ENCODE data around the gene NRG4. TPM values are rescaled to one million over a fixed set of nuclear protein-coding genes. Genes with fewer than 3 reads are reported as not detected.
A peak's percentile ranks its signal among the peaks of the same experiment; 100 is the strongest.
"Not testable (repeated sequence)": the region's sequence is repeated elsewhere in the genome, so short reads cannot be mapped to it uniquely, and the experiment has no call there.

Gene NRG4
- total RNA-seq, 4 donors from 2014 or later: 2.8 to 5.1 (median 3.5) TPM; not detected in 1

DNA sequence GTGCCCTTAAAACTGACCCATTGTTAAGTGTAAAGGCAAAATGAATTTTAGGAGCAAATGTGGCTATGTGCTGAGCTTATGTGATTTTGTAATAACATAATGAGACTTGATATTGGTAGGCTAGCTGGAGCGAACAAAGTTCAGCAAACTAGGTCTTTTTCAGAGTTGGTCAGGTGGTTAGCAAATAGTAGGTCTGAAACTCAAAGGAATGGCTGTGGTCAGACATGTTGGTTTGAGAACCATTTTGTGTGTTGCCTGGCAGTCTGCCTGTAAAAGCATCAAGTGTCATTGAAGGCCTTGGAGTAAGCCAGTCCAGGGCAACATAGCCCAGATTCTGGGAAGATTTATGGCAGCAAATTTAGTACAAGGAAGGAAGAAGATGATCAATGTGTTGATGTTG is 92.1 kb downstream of the NRG4 start:
- Histone ChIP-seq H3K4me3 (no peak overlapping the region), H3K27me3 (no peaks in the 10 kb centered on the region), H3K9me3 (no peaks in the 10 kb centered on the region), H3K27ac (no peak overlapping the region), H3K36me3 (peaks cover 0 to 11% (median under 1%) of the 10 kb centered on the region in 4 donors), H3K4me1 (peaks cover 0 to 22% (median 9%) of the 10 kb centered on the region in 4 donors)
- in situ Hi-C loops (cut with MboI; ENCODE audit: low pct_ligation_motif_present in 1 of 4, low pct_unique_long_range_greater_than_20kb in 1 of 4, low sequenced_read_pairs in 3 of 4) (loop anchor here in 1 of 4 donors (10.0 kb wide), 1 partner anchor 105 kb away; no protein-coding TSS in a partner anchor), intact Hi-C loops (cut with DNase I; ENCODE audit: low total_unique reads) (no loop called here)
- whole genome bisulfite sequencing, 2 donors (ENCODE audit: low coverage in 1 of 2): 96 to 100% methylated on average over 1 of the region's 1 CpG
- DNase-seq: no peak
- TF ChIP-seq, protein P1, sequence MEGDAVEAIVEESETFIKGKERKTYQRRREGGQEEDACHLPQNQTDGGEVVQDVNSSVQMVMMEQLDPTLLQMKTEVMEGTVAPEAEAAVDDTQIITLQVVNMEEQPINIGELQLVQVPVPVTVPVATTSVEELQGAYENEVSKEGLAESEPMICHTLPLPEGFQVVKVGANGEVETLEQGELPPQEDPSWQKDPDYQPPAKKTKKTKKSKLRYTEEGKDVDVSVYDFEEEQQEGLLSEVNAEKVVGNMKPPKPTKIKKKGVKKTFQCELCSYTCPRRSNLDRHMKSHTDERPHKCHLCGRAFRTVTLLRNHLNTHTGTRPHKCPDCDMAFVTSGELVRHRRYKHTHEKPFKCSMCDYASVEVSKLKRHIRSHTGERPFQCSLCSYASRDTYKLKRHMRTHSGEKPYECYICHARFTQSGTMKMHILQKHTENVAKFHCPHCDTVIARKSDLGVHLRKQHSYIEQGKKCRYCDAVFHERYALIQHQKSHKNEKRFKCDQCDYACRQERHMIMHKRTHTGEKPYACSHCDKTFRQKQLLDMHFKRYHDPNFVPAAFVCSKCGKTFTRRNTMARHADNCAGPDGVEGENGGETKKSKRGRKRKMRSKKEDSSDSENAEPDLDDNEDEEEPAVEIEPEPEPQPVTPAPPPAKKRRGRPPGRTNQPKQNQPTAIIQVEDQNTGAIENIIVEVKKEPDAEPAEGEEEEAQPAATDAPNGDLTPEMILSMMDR (IDR thresholded peaks at IDR 0.05): no peak
- TF ChIP-seq EP300 (IDR thresholded peaks at IDR 0.05; ENCODE audit: low read depth): no peak
- TF ChIP-seq POLR2AphosphoS5 (IDR thresholded peaks at IDR 0.05): no peak

DNA sequence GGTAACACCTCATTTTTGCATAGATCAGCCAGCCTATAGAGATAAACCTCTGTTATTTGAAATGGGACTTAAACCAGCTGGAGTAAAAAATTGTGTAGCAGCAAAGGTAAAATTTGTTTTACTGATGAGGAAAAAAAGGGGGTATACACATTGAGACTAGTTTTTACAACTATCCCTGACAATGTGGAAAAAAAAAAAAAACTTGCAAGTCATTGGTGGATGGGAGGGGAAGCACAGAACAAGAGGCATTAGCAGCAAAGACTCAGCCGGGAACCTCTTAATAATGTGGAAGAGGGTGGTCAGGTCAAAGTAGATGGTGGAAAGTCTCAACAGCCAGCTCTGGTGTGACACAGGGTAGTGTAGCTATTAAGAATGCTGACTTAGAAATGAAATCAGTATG is 94.1 kb downstream of the NRG4 start:
- DNase-seq: no peak
- peaks cover 0 to 24% (median 3%) of the 10 kb centered on the region in 4 donors for H3K36me3 ChIP-seq
- no peaks in the 10 kb centered on the region for H3K27me3 ChIP-seq
- H3K27ac ChIP-seq: no peak overlapping the region
- peaks cover 0 to 19% (median 9%) of the 10 kb centered on the region in 4 donors for H3K4me1 ChIP-seq
- no peak overlapping the region for H3K4me3 ChIP-seq
- TF ChIP-seq, protein P1 (IDR thresholded peaks at IDR 0.05): no peak
- TF ChIP-seq POLR2AphosphoS5 (IDR thresholded peaks at IDR 0.05) (no peak), POLR2A (IDR thresholded peaks at IDR 0.05) (no peak), EP300 (IDR thresholded peaks at IDR 0.05; ENCODE audit: low read depth) (no peak)
- intact Hi-C loops (cut with DNase I; ENCODE audit: low total_unique reads) (no loop called here), in situ Hi-C loops (cut with MboI; ENCODE audit: low pct_ligation_motif_present in 1 of 4, low pct_unique_long_range_greater_than_20kb in 1 of 4, low sequenced_read_pairs in 3 of 4) (loop anchor here in 1 of 4 donors (10.0 kb wide), 1 partner anchor 103 kb away; no protein-coding TSS in a partner anchor)
- 92 to 100% methylated on average over 1 of the region's 1 CpG for WGBS, 2 donors (ENCODE audit: low coverage in 1 of 2)
- no peaks in the 10 kb centered on the region for H3K9me3 ChIP-seq

DNA sequence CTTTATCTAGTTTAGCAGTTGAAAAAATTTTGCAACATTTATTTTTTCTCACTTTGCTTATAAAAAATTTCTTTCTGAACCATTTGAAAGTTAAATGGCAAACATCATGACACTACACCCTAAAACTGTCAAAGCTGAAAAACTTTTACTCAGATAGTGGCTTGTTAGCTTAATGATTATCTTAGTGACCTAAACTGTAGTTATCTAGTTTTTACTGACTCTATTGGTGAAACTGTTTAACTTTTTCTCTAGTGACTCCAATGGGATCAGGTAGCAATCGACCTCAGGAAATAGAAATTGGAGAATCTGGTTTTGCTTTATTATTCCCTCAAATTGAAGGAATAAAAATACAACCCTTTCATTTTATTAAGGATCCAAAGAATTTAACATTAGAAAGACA is 95.2 kb downstream of the NRG4 start:
- H3K27me3 ChIP-seq: no peaks in the 10 kb centered on the region
- no peak overlapping the region for H3K4me3 ChIP-seq
- H3K4me1 ChIP-seq: peaks cover 0 to 7% (median 2%) of the 10 kb centered on the region in 4 donors
- DNase-seq: no peak
- peaks cover 0 to 26% (median 3%) of the 10 kb centered on the region in 4 donors for H3K36me3 ChIP-seq
- no peak overlapping the region for H3K27ac ChIP-seq
- 87% methylated on average over 1 of the region's 1 CpG; no CpG with 5 or more reads in 1 of the 2 donors for WGBS, 2 donors (ENCODE audit: low coverage in 1 of 2)
- in situ Hi-C loops (cut with MboI; ENCODE audit: low pct_ligation_motif_present in 1 of 4, low pct_unique_long_range_greater_than_20kb in 1 of 4, low sequenced_read_pairs in 3 of 4): loop anchor here in 1 of 4 donors (10.0 kb wide), 1 partner anchor 102 kb away; no protein-coding TSS in a partner anchor
- TF ChIP-seq POLR2AphosphoS5 (IDR thresholded peaks at IDR 0.05) (no peak), POLR2A (IDR thresholded peaks at IDR 0.05) (no peak), EP300 (IDR thresholded peaks at IDR 0.05; ENCODE audit: low read depth) (no peak)
- TF ChIP-seq, protein P1 (IDR thresholded peaks at IDR 0.05): no peak
- intact Hi-C loops (cut with DNase I; ENCODE audit: low total_unique reads): no loop called here
- H3K9me3 ChIP-seq: no peaks in the 10 kb centered on the region

DNA sequence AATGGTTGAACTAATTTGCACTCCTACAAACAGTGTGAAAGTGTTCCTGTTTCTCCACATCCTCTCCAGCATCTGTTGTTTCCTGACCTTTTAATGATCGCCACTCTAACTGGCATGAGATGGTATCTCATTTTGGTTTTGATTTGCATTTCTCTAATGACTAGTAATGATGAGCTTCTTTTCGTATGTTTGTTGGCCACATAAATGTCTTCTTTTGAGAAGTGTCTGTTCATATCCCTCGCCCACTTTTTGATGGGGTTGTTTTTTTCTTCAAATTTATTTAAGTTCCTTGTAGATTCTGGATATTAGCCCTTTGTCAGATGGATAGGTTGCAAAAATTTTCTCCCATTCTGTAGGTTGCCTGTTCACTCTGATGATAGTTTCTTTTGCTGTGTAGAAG is 101.9 kb downstream of the NRG4 start:
- H3K27me3 ChIP-seq; H3K4me1 ChIP-seq; H3K27ac ChIP-seq; H3K9me3 ChIP-seq; DNase-seq; H3K4me3 ChIP-seq; intact Hi-C loops (cut with DNase I; ENCODE audit: low total_unique reads): not testable (repeated sequence)
- peaks cover 0 to 16% (median 5%) of the 10 kb centered on the region in 4 donors for H3K36me3 ChIP-seq
- 94 to 95% methylated on average over 3 of the region's 3 CpGs for WGBS, 2 donors (ENCODE audit: low coverage in 1 of 2)
- in situ Hi-C loops (cut with MboI; ENCODE audit: low pct_ligation_motif_present in 1 of 4, low pct_unique_long_range_greater_than_20kb in 1 of 4, low sequenced_read_pairs in 3 of 4): loop anchor here in 1 of 4 donors (10.0 kb wide), 1 partner anchor 96 kb away; no protein-coding TSS in a partner anchor

DNA sequence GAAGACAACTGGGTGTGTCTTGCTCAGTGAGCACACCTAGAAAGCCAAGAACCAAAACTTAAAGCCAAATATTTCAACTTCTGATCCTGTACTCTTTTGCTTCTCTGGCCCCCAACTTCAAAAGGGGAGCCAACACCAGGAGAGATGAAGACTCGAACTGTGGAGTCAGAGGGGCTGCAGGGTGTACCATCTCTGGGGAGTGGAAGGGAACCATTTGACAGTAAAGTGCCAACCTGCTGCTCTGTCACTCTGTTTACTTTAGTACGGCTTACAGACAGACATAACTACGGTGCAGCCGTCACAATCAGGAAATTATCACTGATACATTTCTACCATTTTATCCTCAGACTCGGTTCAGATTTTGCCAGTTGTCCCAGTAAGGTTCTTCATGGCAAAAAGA is 107.0 kb downstream of the NRG4 start:
- Histone ChIP-seq H3K4me3 (peak overlapping the region in 1 of 4 donors; percentile 92), H3K27me3 (no peaks in the 10 kb centered on the region), H3K9me3 (no peaks in the 10 kb centered on the region), H3K36me3 (peaks cover 0 to 5% (median 0%) of the 10 kb centered on the region in 4 donors), H3K4me1 (peaks cover 0 to 18% (median 5%) of the 10 kb centered on the region in 4 donors), H3K27ac (no peak overlapping the region)
- 64 to 83% methylated on average over 4 to 5 of the region's 5 CpGs for WGBS, 2 donors (ENCODE audit: low coverage in 1 of 2)
- in situ Hi-C loops (cut with MboI; ENCODE audit: low pct_ligation_motif_present in 1 of 4, low pct_unique_long_range_greater_than_20kb in 1 of 4, low sequenced_read_pairs in 3 of 4): no loop called here
- intact Hi-C loops (cut with DNase I; ENCODE audit: low total_unique reads): no loop called here
- TF ChIP-seq EP300 (IDR thresholded peaks at IDR 0.05; ENCODE audit: low read depth): no peak
- TF ChIP-seq, protein P1 (IDR thresholded peaks at IDR 0.05): no peak
- DNase-seq: no peak

Data from transverse colon (tissue), 4 donors.